Stimulated activated CD4-positive, alpha-beta T cell treated with anti-CD3 and anti-CD28 coated beads, Interleukin-15, amount 100 ng/mL, for 48 hours (primary cell): Measurements from ENCODE around the gene UCP3.

ENCODE experiments used
- DNase-seq, 2 donors: peaks; one replicate each; pipeline ENCODE4 v3.0.0-alpha.2; 2020; ENCODE audit warnings: low read depth in 2 of 2

Gene UCP3, protein sequence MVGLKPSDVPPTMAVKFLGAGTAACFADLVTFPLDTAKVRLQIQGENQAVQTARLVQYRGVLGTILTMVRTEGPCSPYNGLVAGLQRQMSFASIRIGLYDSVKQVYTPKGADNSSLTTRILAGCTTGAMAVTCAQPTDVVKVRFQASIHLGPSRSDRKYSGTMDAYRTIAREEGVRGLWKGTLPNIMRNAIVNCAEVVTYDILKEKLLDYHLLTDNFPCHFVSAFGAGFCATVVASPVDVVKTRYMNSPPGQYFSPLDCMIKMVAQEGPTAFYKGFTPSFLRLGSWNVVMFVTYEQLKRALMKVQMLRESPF

GRCh38 chr11:74008373-74009229 is at the start of gene UCP3:
Gene UCP3 (minus strand): TSS chr11:74009085. CDS start chr11:74007042, 2,043 bp downstream.
- no peak for DNase-seq

GRCh38 chr11:74057249-74058151 is 48.6 kb upstream of the UCP3 start:
- DNase-seq, result no peak

GRCh38 chr11:74055938-74056337 is 47.1 kb upstream of the UCP3 start:
- DNase-seq, result no peak

GRCh38 chr11:74050465-74050864 is 41.6 kb upstream of the UCP3 start:
- no peak for DNase-seq

- DNase-seq, result no peak
These were observed 40.1 kb upstream of the UCP3 start for GRCh38 chr11:74048993-74049392.

GRCh38 chr11:74044538-74044937 is 35.7 kb upstream of the UCP3 start:
- DNase-seq, result no peak

DNA sequence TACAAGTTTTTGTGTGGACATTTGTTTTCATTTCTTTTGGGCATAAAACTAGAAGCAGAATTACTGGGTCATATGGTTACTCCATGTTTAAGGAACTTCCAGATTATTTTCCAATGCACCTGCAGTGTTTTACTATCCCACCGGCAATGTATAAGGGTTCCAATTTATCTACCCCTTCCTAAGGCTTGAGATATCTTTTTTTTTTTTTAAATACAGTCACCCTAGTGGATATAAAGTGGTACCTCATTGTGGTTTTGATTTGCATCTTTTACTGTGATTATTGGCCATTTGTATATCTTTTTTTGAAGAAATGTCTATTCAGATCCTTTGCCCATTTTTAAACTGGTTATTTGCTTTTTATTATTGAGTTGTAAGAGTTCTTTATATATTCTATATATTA is 34.6 kb upstream of the UCP3 start:
- no peak for DNase-seq

DNA sequence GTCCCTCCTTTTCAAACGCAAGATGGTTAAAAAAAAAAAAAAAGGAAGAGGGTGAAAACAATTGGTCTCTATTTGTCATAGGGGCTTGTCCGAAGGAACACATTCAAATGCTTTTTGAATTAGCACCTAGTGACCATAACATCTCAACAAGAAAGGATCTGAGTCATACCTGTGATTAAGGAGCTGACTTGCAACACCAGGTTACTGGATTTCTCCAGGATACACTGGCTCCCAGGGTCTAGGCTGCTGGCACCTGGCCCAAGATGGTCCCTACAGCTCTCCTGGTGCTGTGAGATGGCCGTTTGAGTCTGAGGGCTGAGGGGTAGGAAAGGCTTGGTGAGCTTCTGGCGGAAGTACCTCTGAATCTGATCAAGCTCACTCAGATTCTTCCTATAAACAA is 28.4 kb upstream of the UCP3 start:
- no peak for DNase-seq

- no peak for DNase-seq
These were observed 26.4 kb upstream of the UCP3 start for GRCh38 chr11:74035264-74035663.

DNA sequence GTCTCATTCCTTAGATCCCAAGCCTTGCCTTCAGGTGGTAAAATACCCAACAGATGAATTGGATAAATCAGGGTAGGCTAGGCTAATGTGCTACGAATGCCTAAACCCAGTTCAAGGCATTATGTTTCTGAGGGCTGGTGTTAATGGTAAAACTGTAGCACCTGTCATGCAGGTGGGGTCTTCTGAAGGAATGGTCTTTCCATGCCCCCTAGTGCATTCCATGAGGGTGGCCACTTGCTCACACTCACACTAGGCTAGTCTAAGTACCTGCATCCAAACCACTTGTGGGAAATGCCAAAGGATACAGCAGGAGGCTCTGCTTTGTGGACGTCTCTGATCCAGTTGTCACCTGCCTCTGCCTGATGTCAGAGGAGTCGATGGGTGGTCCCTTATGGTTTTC is 24.2 kb upstream of the UCP3 start:
- DNase-seq, result no peak

DNA sequence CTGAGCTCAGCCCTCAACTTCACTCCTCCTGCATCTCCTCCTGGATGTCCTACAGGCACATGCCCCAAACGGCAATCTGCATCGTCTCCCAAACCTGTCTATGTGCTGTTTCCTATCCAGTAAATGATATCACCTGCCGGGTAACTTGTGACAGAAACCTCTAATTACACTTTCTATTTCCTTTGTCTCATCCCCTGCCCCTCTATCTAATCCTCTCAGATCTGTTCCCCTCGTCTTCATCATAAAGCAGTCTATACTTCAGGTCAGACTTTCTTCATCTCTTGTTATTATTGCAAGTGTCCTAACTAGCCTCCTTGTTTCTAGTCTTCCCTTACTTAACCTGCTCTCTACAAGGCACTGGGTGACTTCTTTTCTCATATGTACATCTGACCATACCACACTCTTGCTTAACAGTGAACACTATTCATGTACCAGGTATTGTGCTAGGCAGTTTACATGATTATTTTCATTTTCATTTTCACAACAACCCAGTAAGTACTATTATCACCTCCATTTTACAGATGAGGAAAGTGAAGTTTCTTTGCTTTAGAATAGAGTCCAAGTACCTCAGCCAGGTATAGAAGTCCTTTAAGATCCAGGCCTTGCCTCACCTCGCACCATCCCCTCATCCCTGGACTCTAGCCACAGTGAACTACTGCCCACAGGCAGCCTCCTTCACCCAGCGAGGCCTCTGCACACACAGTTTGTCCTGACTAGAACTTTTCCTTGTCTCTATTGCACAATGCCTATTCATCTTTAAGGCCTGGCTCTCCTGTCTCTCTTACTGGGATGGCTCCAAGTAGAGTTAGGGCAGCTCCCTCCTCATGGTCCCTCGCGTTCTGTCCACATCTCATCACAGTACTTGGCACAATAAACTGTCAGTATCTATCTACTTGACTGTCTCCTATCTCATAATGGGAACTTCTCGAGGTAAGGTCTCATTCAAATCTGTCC is 22.1 kb upstream of the UCP3 start:
- no peak for DNase-seq

GRCh38 chr11:74025467-74026166 is 16.7 kb upstream of the UCP3 start:
- DNase-seq, result no peak

GRCh38 chr11:74024261-74025029 is 15.6 kb upstream of the UCP3 start:
- DNase-seq, result peak; percentile 37 to 57

- no peak for DNase-seq
These were observed 14.4 kb upstream of the UCP3 start for GRCh38 chr11:74023276-74023675.

DNA sequence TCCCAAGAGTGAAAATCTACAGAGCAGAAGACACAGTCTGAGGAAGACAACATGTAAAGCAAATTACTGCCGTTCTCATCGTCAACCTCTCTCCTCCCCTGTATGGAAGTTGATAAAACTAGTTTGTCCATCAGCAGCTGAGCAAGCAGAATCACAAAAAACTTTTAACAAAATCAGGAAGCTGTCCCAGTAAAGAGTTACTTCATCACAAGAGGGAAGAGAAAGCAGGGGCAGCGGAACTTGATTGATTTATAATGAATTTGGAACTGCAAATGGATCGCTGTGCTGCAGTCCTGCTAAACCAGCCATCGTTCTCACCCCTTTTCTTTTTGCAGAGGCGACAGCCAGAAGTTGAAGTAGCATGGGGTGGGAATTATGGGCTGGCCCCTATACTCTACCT is 13.7 kb upstream of the UCP3 start:
- no peak for DNase-seq

GRCh38 chr11:74021998-74022397 is 13.1 kb upstream of the UCP3 start:
- no peak for DNase-seq

DNA sequence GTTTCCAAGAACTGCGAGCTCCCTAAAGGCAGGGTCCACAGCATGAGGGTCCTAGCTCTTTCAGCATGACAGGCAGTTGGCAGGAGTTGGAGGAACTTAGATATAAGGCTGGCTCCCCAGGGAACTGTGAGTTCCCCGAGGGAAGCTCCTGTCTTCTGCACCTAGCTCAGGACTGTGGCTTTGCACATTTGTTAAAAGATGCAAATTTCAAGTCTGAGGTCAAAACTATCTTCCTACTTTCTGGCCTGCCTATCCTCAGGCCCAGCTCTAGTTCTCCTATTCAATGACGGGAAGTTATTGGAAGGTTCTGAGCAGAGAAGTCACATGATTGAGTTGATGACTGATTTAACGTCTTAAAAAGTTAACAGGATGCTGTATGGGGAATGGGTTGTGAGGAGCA is 11.7 kb upstream of the UCP3 start:
- DNase-seq, result no peak

DNA sequence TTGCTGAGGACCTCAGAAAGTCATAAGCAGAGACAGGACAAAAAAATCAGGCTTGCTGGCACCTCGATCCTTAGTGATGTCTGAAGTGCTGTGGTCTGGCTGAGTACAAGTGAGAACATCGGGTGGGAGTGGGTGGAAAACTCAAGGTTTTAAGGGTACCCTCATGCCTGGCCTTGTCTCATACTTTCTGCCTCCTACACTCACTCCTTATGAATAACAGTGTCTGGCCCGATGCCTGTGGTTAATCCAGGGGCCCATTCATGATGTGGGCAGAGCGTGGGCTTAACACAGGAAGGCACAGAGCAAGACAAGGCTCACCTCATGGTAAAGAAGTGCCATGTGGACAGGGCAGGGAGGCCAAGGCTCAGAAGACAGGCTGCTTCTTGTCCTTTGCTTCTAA is 11.0 kb upstream of the UCP3 start:
- peak; percentile 69 to 76 for DNase-seq

DNA sequence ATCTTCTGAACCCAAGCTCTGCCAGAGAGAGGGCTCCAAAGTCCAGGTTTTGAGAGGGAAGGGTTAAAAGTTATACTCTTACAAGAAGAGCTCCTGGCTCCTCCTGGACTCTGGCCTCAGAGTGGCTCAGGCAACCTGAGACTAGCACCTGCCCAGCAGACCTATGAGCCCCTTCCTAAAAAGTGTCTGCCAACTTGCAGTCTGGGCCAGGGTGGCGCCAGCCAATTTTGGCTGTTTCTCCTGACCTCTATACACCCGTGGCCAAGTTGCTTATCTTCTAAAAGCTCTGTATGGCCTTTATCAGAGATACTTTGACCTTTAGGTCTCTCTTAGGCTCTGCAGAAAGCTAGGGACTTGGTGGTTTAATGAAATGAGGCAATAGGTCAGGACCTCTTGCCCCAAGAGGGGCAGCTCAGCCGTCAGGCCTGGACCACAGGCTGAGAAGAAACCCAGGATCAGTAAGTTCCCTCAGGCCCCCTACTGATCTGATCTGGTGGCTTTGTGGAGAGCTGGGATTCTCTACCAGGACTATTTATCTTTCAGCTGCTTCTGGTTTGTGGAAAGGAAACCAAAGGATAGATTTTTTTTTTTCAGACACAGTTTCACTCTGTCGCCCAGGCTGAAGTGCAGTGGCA is 10.3 kb upstream of the UCP3 start:
- no peak for DNase-seq
